Heart left ventricle (tissue), 13 donors: ENCODE measurements around the gene RPAP3.

Experiments used
- CTCF ChIP-seq, 12 donors: fragments of 200-600 bp; sonication (generic) in 4 of 12; IDR thresholded peaks; one replicate each; pipeline versions ENCODE4 v1.5.0 to v1.8.0; 2018 to 2022; ENCODE audit warnings: antibody characterized with exemption in 12 of 12, mild to moderate bottlenecking in 5 of 12
- POLR2A ChIP-seq, 2 donors: fragments of 450-650 bp; IDR thresholded peaks; one replicate each; pipeline ENCODE4 v1.6.1; 2017; ENCODE audit warnings: antibody characterized with exemption in 2 of 2, mild to moderate bottlenecking in 2 of 2, moderate library complexity in 2 of 2
- donor health status: ischemic (EF 13 %, LVEDD 7.1; RV severe dilation, severe dysfunction).
- donor health status: DM: no; HTN: yes; CAD: no.
- donor health status: DM: no; HTN: no; CAD: no.
- donor health status: ischemic (EF 25% LVEDD 6.9; RV normal size, moderate dysfunction).
- donor health status: ischemic (EF 25% LVEDD 5.7; RV mildly dilated, moderate dysfunction).
- donor health status: ischemic (EF 35%, LVEDD 5.7; RV mildly dilated, moderate dysfunction).
- donor health status: nonischemic (EF 11% LVEDD 7.7; RV severe dilation, severe dysfunction).
- donor health status: DM: yes; HTN: yes; CAD: no.
- donor health status: PGD.
- donor health status: ischemic (EF 29% LVEDD 5.4; RV normal size, mild dysfunction).
- donor health status: nonischemic (EF 23%, LVEDD 6.1; RV moderate dilation, normal function).

- no peak for TF ChIP-seq CTCF (IDR thresholded peaks at IDR 0.05)
- no peak for TF ChIP-seq POLR2A (IDR thresholded peaks at IDR 0.05)
Measured at GRCh38 chr12:47709671-47710070, 3.8 kb upstream of the RPAP3 start.
